ENCODE measurements around the gene ANKRD37.

ANKRD37 gene

DNA sequence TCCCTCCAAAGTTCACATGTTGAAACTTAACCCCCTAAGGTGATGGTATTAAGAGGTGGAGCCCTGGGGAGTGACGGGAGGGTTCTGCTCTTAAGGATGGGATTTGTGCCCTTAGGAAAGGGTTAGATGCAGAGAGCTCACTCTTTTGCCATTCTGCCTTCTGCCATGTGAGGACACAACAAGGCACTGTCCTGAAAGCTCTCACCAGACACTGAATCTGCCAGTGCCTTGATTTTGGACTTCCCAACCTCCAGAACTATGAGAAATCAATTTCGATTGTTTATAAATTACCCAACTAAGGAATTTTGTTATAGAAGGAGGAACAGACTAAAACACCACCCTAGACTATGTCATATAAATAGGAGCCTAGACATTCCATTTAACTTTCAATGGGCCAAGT lies 12.6 kb upstream of the ANKRD37 start:
- H3K27ac ChIP-seq (replicated peaks): no peak overlapping the region
- no peak for DNase-seq (ENCODE audit: low read depth in 1 of 2, low spot score in 1 of 2)
- no peak overlapping the region for H3K4me3 ChIP-seq (replicated peaks; ENCODE audit: insufficient read depth, low read length)
- peaks cover 11% of the 10 kb centered on the region for H3K27me3 ChIP-seq (ENCODE audit: insufficient read depth, poor library complexity, severe bottlenecking)
- no peak for TF ChIP-seq SPI1 (IDR thresholded peaks at IDR 0.05; ENCODE audit: borderline replicate concordance, low read depth)
- no peak for TF ChIP-seq GABPA (IDR thresholded peaks at IDR 0.05; ENCODE audit: low read depth)
- no peak for TF ChIP-seq POLR2AphosphoS5 (IDR thresholded peaks at IDR 0.05; ENCODE audit: low read depth)
- TF ChIP-seq, protein P1, sequence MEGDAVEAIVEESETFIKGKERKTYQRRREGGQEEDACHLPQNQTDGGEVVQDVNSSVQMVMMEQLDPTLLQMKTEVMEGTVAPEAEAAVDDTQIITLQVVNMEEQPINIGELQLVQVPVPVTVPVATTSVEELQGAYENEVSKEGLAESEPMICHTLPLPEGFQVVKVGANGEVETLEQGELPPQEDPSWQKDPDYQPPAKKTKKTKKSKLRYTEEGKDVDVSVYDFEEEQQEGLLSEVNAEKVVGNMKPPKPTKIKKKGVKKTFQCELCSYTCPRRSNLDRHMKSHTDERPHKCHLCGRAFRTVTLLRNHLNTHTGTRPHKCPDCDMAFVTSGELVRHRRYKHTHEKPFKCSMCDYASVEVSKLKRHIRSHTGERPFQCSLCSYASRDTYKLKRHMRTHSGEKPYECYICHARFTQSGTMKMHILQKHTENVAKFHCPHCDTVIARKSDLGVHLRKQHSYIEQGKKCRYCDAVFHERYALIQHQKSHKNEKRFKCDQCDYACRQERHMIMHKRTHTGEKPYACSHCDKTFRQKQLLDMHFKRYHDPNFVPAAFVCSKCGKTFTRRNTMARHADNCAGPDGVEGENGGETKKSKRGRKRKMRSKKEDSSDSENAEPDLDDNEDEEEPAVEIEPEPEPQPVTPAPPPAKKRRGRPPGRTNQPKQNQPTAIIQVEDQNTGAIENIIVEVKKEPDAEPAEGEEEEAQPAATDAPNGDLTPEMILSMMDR (IDR thresholded peaks at IDR 0.05; ENCODE audit: insufficient read depth, low read length): no peak
- TF ChIP-seq, protein P2, sequence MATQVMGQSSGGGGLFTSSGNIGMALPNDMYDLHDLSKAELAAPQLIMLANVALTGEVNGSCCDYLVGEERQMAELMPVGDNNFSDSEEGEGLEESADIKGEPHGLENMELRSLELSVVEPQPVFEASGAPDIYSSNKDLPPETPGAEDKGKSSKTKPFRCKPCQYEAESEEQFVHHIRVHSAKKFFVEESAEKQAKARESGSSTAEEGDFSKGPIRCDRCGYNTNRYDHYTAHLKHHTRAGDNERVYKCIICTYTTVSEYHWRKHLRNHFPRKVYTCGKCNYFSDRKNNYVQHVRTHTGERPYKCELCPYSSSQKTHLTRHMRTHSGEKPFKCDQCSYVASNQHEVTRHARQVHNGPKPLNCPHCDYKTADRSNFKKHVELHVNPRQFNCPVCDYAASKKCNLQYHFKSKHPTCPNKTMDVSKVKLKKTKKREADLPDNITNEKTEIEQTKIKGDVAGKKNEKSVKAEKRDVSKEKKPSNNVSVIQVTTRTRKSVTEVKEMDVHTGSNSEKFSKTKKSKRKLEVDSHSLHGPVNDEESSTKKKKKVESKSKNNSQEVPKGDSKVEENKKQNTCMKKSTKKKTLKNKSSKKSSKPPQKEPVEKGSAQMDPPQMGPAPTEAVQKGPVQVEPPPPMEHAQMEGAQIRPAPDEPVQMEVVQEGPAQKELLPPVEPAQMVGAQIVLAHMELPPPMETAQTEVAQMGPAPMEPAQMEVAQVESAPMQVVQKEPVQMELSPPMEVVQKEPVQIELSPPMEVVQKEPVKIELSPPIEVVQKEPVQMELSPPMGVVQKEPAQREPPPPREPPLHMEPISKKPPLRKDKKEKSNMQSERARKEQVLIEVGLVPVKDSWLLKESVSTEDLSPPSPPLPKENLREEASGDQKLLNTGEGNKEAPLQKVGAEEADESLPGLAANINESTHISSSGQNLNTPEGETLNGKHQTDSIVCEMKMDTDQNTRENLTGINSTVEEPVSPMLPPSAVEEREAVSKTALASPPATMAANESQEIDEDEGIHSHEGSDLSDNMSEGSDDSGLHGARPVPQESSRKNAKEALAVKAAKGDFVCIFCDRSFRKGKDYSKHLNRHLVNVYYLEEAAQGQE (IDR thresholded peaks at IDR 0.05; ENCODE audit: insufficient replicate concordance, low read depth): no peak

DNA sequence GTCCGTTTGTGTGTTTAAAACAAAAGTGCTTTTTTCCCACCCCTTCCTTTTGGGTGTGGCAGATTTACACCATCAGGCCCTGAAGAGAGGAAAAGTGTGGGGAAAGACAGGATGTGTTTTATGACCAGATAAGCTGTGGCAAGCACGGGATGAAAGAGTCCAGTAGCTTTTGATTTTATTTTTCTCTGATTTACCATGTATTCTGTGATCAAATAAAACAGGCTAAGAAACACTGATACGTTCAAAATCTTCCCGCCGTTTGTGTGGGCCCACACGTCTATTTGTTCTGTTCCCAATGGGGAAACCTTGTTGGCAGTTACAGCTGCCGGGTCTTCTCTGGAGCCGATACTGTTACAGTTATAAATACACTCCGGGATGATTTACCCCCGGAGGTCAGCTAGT lies 11.7 kb upstream of the ANKRD37 start:
- DNase-seq (ENCODE audit: low read depth in 1 of 2, low spot score in 1 of 2): no peak

DNA sequence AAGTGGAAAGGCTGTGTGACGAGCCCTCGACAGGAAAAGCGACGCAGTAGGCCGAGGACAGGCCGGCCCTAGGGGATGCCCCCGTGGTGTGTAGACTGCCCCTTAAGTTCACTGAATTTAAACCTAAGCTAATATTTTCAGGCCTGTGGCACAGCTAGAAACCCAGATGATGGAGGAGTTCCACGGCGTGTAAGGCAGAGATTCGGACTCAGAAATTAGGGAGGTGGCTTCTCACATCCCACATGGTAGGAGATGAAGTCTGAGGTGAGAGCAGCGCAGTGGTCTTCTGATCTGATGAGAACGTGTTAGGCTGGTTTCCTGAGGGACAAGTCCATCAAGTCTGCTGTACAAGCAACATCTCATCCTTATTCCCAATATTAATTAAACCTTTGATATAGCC lies 8.7 kb upstream of the ANKRD37 start:
- peaks cover 11% of the 10 kb centered on the region for H3K27me3 ChIP-seq (ENCODE audit: insufficient read depth, poor library complexity, severe bottlenecking)
- TF ChIP-seq GABPA (IDR thresholded peaks at IDR 0.05; ENCODE audit: low read depth) (no peak), POLR2AphosphoS5 (IDR thresholded peaks at IDR 0.05; ENCODE audit: low read depth) (no peak)
- TF ChIP-seq, protein P1 (IDR thresholded peaks at IDR 0.05; ENCODE audit: insufficient read depth, low read length): no peak
- TF ChIP-seq, protein P2 (IDR thresholded peaks at IDR 0.05; ENCODE audit: insufficient replicate concordance, low read depth): no peak

More for the DNA sequence above, 11.7 kb upstream of the ANKRD37 start:
- H3K4me3 ChIP-seq (replicated peaks; ENCODE audit: insufficient read depth, low read length): no peak overlapping the region
- no peak overlapping the region for H3K27ac ChIP-seq (replicated peaks)
- peaks cover 11% of the 10 kb centered on the region for H3K27me3 ChIP-seq (ENCODE audit: insufficient read depth, poor library complexity, severe bottlenecking)
- TF ChIP-seq SPI1 (IDR thresholded peaks at IDR 0.05; ENCODE audit: borderline replicate concordance, low read depth) (no peak), POLR2AphosphoS5 (IDR thresholded peaks at IDR 0.05; ENCODE audit: low read depth) (no peak), GABPA (IDR thresholded peaks at IDR 0.05; ENCODE audit: low read depth) (no peak)
- TF ChIP-seq, protein P2 (IDR thresholded peaks at IDR 0.05; ENCODE audit: insufficient replicate concordance, low read depth): no peak
- TF ChIP-seq, protein P1 (IDR thresholded peaks at IDR 0.05; ENCODE audit: insufficient read depth, low read length): no peak

More for the DNA sequence above, 8.7 kb upstream of the ANKRD37 start:
- Histone ChIP-seq H3K4me3 (replicated peaks; ENCODE audit: insufficient read depth, low read length) (no peak overlapping the region), H3K27ac (replicated peaks) (no peak overlapping the region)
- no peak for DNase-seq (ENCODE audit: low read depth in 1 of 2, low spot score in 1 of 2)
